SK-N-SH treated with all-trans-retinoic acid at 6 μM for 48 hours (cell line): Measurements from ENCODE around the gene PRRG1.
"Not testable (repeated sequence)": the region's sequence is repeated elsewhere in the genome, so short reads cannot be mapped to it uniquely, and the experiment has no call there.

Experiments used
- PPARA ChIP-seq: fragments of 250-450 bp; sonication (Bioruptor Pico); IDR thresholded peaks from 2 replicates; pipeline ENCODE4 v1.5.0; 2020; ENCODE audit warnings: mild to moderate bottlenecking, borderline replicate concordance
- RARB ChIP-seq: fragments of 250-450 bp; sonication (Bioruptor Pico); IDR thresholded peaks from 2 replicates; pipeline ENCODE4 v1.8.0; 2021; ENCODE audit warnings: mild to moderate bottlenecking, moderate library complexity
- ZC3H10 ChIP-seq: fragments of 250-450 bp; sonication (Bioruptor Pico); IDR thresholded peaks from 2 replicates; pipeline ENCODE4 v1.5.1; 2021; ENCODE audit warnings: mild to moderate bottlenecking, moderate library complexity
- ZFP3 ChIP-seq: fragments of 250-450 bp; sonication (Bioruptor Pico); IDR thresholded peaks from 2 replicates; pipeline ENCODE4 v1.5.0; 2020; ENCODE audit warnings: mild to moderate bottlenecking, moderate library complexity
- TF ChIP-seq, protein P1 (sequence below): fragments of 250-450 bp; sonication (Bioruptor Pico); IDR thresholded peaks from 2 replicates; pipeline ENCODE4 v1.8.0; 2020; ENCODE audit warnings: mild to moderate bottlenecking, moderate library complexity, borderline replicate concordance
- TF ChIP-seq, protein P2 (sequence below): fragments of 250-450 bp; sonication (Bioruptor Pico); IDR thresholded peaks from 2 replicates; pipeline ENCODE4 v1.8.0; 2021; ENCODE audit warnings: low read depth, mild to moderate bottlenecking, moderate library complexity, borderline replicate concordance

DNA sequence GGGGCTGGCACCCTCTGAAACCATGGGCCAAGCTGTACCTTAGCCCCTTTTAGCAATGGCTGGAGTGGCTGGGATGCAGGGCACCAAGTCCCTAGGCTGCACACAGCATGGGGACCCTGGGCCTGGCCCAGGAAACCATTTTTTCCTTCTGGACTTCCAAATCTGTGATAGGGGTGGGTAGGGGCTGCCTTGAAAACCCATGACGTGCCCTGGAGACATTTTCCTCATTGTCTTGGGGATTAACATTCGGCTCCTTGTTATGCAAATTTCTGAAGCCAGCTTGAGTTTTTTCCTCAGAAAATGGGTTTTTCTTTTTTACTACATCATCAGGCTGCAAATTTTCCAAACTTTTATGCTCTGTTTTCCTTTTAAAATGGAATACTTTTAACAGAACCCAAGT is 79.8 kb downstream of the PRRG1 start:
- TF ChIP-seq, protein P1, sequence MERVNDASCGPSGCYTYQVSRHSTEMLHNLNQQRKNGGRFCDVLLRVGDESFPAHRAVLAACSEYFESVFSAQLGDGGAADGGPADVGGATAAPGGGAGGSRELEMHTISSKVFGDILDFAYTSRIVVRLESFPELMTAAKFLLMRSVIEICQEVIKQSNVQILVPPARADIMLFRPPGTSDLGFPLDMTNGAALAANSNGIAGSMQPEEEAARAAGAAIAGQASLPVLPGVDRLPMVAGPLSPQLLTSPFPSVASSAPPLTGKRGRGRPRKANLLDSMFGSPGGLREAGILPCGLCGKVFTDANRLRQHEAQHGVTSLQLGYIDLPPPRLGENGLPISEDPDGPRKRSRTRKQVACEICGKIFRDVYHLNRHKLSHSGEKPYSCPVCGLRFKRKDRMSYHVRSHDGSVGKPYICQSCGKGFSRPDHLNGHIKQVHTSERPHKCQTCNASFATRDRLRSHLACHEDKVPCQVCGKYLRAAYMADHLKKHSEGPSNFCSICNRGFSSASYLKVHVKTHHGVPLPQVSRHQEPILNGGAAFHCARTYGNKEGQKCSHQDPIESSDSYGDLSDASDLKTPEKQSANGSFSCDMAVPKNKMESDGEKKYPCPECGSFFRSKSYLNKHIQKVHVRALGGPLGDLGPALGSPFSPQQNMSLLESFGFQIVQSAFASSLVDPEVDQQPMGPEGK (CRISPR knock-in tag), result not testable (repeated sequence)
- TF ChIP-seq ZFP3, RARB, ZC3H10, PPARA (CRISPR knock-in tag): not testable (repeated sequence)
- TF ChIP-seq, protein P2, sequence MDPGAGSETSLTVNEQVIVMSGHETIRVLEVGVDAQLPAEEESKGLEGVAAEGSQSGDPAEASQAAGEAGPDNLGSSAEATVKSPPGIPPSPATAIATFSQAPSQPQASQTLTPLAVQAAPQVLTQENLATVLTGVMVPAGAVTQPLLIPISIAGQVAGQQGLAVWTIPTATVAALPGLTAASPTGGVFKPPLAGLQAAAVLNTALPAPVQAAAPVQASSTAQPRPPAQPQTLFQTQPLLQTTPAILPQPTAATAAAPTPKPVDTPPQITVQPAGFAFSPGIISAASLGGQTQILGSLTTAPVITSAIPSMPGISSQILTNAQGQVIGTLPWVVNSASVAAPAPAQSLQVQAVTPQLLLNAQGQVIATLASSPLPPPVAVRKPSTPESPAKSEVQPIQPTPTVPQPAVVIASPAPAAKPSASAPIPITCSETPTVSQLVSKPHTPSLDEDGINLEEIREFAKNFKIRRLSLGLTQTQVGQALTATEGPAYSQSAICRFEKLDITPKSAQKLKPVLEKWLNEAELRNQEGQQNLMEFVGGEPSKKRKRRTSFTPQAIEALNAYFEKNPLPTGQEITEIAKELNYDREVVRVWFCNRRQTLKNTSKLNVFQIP (CRISPR knock-in tag), result not testable (repeated sequence)
